Astrocyte of the spinal cord (primary cell): ENCODE measurements around the gene CST7.
"Not testable (repeated sequence)": the region's sequence is repeated elsewhere in the genome, so short reads cannot be mapped to it uniquely, and the experiment has no call there.

Experiments
- DNase-seq: peaks from one replicate; pipeline ENCODE4 v3.0.0; 2011; ENCODE audit warnings: low read depth, low spot score
- H3K4me3 ChIP-seq: 2 replicates; pipeline ENCODE4 v1.5.1; 2011; ENCODE audit warnings: low read depth, mild to moderate bottlenecking, low read length, moderate library complexity
- CTCF ChIP-seq: IDR thresholded peaks from 2 replicates; pipeline ENCODE4 v1.5.1; 2012; ENCODE audit warnings: low read depth, mild to moderate bottlenecking, low read length, inconsistent platforms
- in situ Hi-C: cut with HindIII; loops from 2 replicates; pipeline ENCODE4 v1.10.0; 2017; ENCODE audit warnings: low sequenced_read_pairs

Gene CST7

GRCh38 chr20:24943196-24943595 is 5.9 kb upstream of the CST7 start:
- in situ Hi-C loops: no loop called here
- no peak for DNase-seq
- TF ChIP-seq CTCF: no peak
- H3K4me3 ChIP-seq: no peak overlapping the region

DNA sequence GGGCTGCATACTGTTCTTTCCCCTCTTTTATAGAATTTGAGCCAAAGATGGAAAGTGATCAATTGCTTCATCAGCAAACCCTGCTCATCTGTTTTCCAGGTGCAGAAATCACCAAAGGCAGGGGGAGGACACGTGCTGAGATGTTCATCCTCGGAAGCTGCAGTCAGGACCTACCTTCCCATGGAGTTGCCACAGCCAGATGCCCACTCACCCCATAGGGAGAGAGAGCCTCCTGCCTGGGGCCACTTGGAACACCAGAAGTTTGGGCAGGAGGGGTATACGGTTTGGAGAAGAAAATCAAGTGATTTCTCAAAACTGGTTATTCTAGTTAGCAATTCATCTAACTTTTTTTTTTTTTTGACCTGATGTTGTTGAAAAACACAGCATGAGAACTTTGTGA is 5.3 kb upstream of the CST7 start:
- in situ Hi-C loops: no loop called here
- DNase-seq: no peak

DNA sequence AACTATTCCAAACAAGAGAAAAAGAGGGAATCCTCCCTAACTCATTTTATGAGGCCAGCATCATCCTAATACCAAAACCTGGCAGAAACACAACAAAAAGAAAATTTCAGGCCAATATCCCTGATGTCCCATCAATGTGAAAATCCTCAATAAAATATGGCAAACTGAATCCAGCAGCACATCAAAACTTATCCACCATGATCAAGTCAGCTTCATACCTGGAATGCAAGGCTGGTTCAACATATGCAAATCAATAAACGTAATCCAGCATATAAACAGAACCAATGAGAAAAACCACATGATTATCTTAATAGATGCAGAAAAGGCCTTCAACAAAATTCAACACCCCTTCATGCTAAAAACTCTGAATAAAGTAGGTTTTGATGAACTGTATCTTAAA is 2.7 kb upstream of the CST7 start:
- in situ Hi-C loops, DNase-seq, H3K4me3 ChIP-seq: not testable (repeated sequence)

More for the DNA sequence above, 5.3 kb upstream of the CST7 start:
- TF ChIP-seq CTCF: no peak
- H3K4me3 ChIP-seq: no peak overlapping the region

DNA sequence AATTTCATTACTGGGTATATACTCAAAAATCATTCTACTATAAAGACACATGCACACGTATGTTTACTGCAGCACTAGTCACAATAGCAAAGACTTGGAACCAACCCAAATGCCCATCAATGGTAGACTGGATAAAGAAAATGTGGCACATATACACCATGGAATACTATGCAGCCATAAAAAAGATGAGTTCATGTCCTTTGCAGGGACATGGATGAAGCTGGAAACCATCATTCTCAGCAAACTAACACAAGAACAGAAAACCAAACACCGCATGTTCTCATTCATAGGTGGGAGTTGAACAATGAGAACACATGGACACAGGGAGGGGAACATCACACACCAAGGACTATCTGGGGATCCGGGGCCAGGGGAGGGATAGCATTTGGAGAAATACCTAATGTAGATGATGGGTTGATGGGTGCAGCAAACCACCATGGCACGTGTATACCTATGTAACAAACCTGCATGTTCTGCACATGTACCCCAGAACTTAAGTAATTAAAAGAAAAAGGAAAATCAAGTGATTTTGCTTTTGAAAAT is 602 bp upstream of the CST7 start:
- H3K4me3 ChIP-seq, in situ Hi-C loops, DNase-seq: not testable (repeated sequence)

- no peak for DNase-seq
- no peak overlapping the region for H3K4me3 ChIP-seq
- TF ChIP-seq CTCF: no peak
- in situ Hi-C loops: no loop called here
Measured at GRCh38 chr20:24949756-24950127, 673 bp downstream of the CST7 start.

DNA sequence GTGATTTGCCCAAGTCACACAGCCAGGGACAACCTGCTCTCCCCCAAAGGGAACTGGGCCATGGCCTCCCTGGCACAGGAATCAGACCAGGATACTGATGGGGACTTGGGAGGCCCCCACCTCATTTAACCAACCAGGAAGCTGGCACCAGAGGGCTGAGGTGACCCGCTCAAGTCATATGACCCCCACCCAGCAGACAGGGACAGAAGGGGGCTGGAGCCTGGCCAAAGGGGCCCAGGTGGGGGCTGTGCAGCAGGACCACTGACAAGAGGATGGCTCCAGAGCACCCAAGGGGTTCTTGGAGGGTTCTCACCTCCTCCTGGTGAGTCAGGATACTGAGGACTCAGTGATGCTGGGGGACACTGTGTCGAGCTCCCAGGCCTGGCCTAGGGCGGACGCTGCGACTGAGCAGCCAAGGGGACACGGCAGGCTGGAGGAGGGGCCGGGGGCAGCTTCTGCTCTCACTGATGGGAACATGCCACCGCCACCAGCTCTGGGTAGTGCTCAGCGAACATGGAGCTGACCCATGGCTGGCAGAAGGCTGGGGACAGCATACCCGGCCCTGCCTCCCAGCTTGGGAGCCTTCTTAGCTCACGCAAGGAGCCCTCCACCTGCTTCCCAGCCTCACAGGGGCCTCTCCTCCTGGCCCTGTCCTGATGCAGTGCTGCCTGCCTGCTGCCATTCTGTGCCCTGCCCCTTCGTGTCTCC is 1.2 kb downstream of the CST7 start:
- in situ Hi-C loops: no loop called here
- H3K4me3 ChIP-seq: no peak overlapping the region
- DNase-seq: no peak
- TF ChIP-seq CTCF: no peak

GRCh38 chr20:24950836-24951525 is 1.9 kb downstream of the CST7 start:
- H3K4me3 ChIP-seq: no peak overlapping the region
- in situ Hi-C loops: no loop called here
- DNase-seq: no peak
- no peak for TF ChIP-seq CTCF
